K562 (cell line): ENCODE results near the gene PON2.

Experiments
- CTBP1 ChIP-seq: fragments of 450-650 bp; IDR thresholded peaks from 2 replicates; pipeline ENCODE4 v1.6.1; 2016; ENCODE audit warnings: borderline replicate concordance
- FOXA1 ChIP-seq: fragments of 450-650 bp; IDR thresholded peaks from 2 replicates; pipeline ENCODE4 v1.6.1; 2016; ENCODE audit warnings: mild to moderate bottlenecking, borderline replicate concordance
- ILK ChIP-seq: fragments of 450-650 bp; IDR thresholded peaks from 2 replicates; pipeline ENCODE4 v1.6.1; 2016; ENCODE audit warnings: missing genetic modification characterization, low read depth, mild to moderate bottlenecking, missing compliant biosample characterization, moderate library complexity, borderline replicate concordance
- TF ChIP-seq, protein P1 (sequence below), 3 experiments: IDR thresholded peaks in 2 of 3; conservative IDR thresholded peaks in 1 of 3; 2 replicates each; pipeline ENCODE4 v1.5.1; 2011 to 2012; ENCODE audit warnings: low read length in 3 of 3, mild to moderate bottlenecking in 3 of 3, control low read depth in 2 of 3, improper control_type of control experiment in 1 of 3, inconsistent platforms in 1 of 3, low read depth in 1 of 3, mixed read lengths in 1 of 3, moderate library complexity in 1 of 3; ENCODE audit not compliant: insufficient read depth in 2 of 3

DNA sequence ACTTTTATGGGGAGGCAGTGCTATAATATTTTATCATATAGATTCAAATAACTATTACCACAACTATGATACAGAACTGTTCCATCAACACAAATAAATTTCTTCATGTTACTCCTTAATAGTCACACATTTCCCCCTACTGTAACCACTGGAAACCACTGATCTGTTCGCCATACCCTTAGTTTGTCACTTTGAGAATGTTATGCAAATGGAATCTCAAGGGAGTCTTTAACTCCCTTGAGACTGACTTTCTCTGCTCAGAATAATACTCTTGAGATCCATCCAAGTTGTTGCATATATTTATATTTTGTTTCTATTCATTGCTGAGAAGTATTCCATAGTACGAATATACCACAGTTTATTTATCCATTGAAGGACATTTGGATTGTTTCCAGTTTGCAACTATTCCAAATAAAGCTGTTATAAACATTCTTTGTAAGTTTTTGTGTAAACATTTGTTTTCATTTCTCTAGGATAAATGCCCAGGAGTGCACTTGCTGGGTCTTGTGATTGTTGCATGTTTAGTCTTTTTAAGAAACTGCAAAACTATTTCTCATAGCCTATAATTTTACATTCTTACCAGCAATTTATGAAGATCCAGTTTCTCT lies 19.7 kb upstream of the PON2 start:
- TF ChIP-seq, protein P1, sequence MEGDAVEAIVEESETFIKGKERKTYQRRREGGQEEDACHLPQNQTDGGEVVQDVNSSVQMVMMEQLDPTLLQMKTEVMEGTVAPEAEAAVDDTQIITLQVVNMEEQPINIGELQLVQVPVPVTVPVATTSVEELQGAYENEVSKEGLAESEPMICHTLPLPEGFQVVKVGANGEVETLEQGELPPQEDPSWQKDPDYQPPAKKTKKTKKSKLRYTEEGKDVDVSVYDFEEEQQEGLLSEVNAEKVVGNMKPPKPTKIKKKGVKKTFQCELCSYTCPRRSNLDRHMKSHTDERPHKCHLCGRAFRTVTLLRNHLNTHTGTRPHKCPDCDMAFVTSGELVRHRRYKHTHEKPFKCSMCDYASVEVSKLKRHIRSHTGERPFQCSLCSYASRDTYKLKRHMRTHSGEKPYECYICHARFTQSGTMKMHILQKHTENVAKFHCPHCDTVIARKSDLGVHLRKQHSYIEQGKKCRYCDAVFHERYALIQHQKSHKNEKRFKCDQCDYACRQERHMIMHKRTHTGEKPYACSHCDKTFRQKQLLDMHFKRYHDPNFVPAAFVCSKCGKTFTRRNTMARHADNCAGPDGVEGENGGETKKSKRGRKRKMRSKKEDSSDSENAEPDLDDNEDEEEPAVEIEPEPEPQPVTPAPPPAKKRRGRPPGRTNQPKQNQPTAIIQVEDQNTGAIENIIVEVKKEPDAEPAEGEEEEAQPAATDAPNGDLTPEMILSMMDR (IDR thresholded peaks at IDR 0.05 in 2 of 3, conservative IDR thresholded peaks at IDR 0.05 in 1 of 3; ENCODE audit: insufficient read depth in 2 of 3, low read depth in 1 of 3, low read length in 3 of 3), result no peak
- TF ChIP-seq FOXA1, result no peak
- no peak for TF ChIP-seq CTBP1
- no peak for TF ChIP-seq ILK
